Vagina (tissue), 2 donors: ENCODE measurements around the gene AKR1C2. TPM values are rescaled to one million over a fixed set of nuclear protein-coding genes. Genes with fewer than 3 reads are reported as not detected.
"Not testable (repeated sequence)": the region's sequence is repeated elsewhere in the genome, so short reads cannot be mapped to it uniquely, and the experiment has no call there.

Experiments used
- DNase-seq, 2 donors: peaks; one replicate each; pipeline ENCODE4 v3.0.0-alpha.2; 2017; ENCODE audit errors: extremely low spot score in 2 of 2
- H3K27ac ChIP-seq: fragments of 200-600 bp; sonication (generic); one replicate; pipeline ENCODE4 v1.5.1; 2019
- H3K27me3 ChIP-seq: fragments of 200-600 bp; sonication (generic); one replicate; pipeline ENCODE4 v1.5.1; 2019
- H3K36me3 ChIP-seq, 2 donors: fragments of 200-600 bp; sonication (generic); one replicate each; pipeline ENCODE4 v1.5.1; 2017 to 2019
- H3K4me1 ChIP-seq: fragments of 200-600 bp; sonication (generic); one replicate; pipeline ENCODE4 v1.5.1; 2019
- H3K4me3 ChIP-seq, 2 donors: fragments of 200-600 bp; sonication (generic); 1 replicate in 1 of 2; 2 replicates in 1 of 2; pipeline ENCODE4 v1.5.1; 2016 to 2019
- H3K9me3 ChIP-seq: fragments of 200-600 bp; sonication (generic); one replicate; pipeline ENCODE4 v1.5.1; 2019
- POLR2A ChIP-seq, 2 donors: fragments of 450-650 bp; IDR thresholded peaks; one replicate each; pipeline ENCODE4 v1.6.1; 2017; ENCODE audit warnings: antibody characterized with exemption in 2 of 2, mild to moderate bottlenecking in 2 of 2, moderate library complexity in 2 of 2
- POLR2AphosphoS5 ChIP-seq, 2 donors: sonication (generic); formaldehyde crosslinking; IDR thresholded peaks; one replicate each; pipeline ENCODE4 v1.9.0; 2017; ENCODE audit warnings: antibody characterized with exemption in 2 of 2, mild to moderate bottlenecking in 2 of 2, low read depth in 1 of 2; ENCODE audit not compliant: insufficient read depth in 1 of 2
- intact Hi-C: fragments of 100-400 bp; cut with DNase I; formaldehyde crosslinking; loops from one replicate; pipeline ENCODE4 v1.15.1; 2023
- total RNA-seq: library from RNA; depleted of rRNA; stranded (reverse); fragments of >200 nt; gene quantifications from one replicate; pipeline ENCODE4 v1.2.3, GENCODE V29; 2016
- TF ChIP-seq, protein P1 (sequence below), 3 experiments: fragments of 450-650 bp in 2 of 3; fragments of 200-600 bp in 1 of 3; sonication (generic) in 1 of 3; IDR thresholded peaks; one replicate each; pipeline ENCODE4 v1.5.1; 2017 to 2019; ENCODE audit warnings: antibody characterized with exemption in 3 of 3, mild to moderate bottlenecking in 2 of 3, moderate library complexity in 2 of 3

The AKR1C2 gene
- total RNA-seq, 1 donor from 2014 or later: 104 TPM

DNA sequence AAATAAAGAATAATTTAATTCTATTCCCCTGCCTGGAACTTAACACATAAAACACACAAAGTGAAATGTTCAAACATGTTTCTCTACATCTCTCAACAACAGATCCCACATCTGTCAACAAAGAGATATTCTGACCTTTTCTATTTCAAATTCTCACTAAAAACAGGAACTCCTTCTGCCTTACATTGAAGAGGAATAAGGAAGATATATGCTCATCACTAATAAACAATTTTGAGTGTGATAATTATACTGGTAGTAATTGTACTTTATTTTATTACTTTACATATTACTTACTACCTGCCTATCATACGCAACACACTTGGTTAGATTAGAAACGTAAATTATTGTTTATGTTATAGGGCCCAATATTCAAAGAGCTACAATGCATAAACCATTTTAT, 13.4 kb downstream of the AKR1C2 start:
- Histone ChIP-seq H3K4me1 (no peaks in the 10 kb centered on the region), H3K36me3 (no peaks in the 10 kb centered on the region), H3K9me3 (no peaks in the 10 kb centered on the region), H3K27me3 (no peaks in the 10 kb centered on the region), H3K4me3 (no peak overlapping the region), H3K27ac (no peak overlapping the region)
- intact Hi-C loops: no loop called here
- no peak for DNase-seq
- TF ChIP-seq POLR2AphosphoS5 (IDR thresholded peaks at IDR 0.05; ENCODE audit: insufficient read depth in 1 of 2, low read depth in 1 of 2) (no peak), POLR2A (IDR thresholded peaks at IDR 0.05) (no peak)

- H3K36me3 ChIP-seq, DNase-seq, H3K4me3 ChIP-seq, H3K27ac ChIP-seq, H3K4me1 ChIP-seq, H3K9me3 ChIP-seq, H3K27me3 ChIP-seq, intact Hi-C loops: not testable (repeated sequence)
These were observed 15.5 kb downstream of the AKR1C2 start for GRCh38 chr10:4988000-4988641.

DNA sequence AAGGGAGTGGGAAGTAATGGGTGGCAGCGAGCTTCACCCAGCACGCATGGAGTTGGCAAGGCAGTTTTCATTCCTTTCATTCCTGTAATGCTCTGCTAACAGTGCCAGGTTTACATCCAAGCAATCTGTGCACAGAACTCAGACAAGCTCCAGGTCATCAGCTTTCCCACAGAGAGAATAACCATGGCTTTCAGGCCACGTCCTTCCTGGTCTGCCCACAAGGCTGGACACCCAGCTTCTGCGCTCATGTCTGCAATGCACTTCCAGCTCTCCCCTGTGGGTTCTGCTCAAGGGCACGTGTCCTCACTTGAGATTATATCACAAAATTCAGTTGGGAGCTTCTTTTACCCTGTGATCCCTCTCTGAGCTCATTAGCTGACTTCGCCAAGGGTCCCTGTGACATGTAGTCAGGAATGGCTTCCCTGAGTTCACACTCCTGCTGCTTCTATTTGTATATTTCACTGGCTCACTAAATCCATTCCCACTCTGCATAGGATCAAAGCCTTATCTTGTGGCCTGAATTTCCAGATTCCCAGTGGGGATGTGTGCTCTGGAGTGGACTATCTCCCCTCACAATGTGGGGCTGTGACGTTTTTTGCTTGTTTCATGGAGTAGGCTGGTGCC, 18.6 kb downstream of the AKR1C2 start:
- no peaks in the 10 kb centered on the region for H3K27me3 ChIP-seq
- intact Hi-C loops: no loop called here
- TF ChIP-seq, protein P1, sequence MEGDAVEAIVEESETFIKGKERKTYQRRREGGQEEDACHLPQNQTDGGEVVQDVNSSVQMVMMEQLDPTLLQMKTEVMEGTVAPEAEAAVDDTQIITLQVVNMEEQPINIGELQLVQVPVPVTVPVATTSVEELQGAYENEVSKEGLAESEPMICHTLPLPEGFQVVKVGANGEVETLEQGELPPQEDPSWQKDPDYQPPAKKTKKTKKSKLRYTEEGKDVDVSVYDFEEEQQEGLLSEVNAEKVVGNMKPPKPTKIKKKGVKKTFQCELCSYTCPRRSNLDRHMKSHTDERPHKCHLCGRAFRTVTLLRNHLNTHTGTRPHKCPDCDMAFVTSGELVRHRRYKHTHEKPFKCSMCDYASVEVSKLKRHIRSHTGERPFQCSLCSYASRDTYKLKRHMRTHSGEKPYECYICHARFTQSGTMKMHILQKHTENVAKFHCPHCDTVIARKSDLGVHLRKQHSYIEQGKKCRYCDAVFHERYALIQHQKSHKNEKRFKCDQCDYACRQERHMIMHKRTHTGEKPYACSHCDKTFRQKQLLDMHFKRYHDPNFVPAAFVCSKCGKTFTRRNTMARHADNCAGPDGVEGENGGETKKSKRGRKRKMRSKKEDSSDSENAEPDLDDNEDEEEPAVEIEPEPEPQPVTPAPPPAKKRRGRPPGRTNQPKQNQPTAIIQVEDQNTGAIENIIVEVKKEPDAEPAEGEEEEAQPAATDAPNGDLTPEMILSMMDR (IDR thresholded peaks at IDR 0.05): no peak
- no peak for TF ChIP-seq POLR2A (IDR thresholded peaks at IDR 0.05)
- H3K4me1 ChIP-seq: peaks cover 10% of the 10 kb centered on the region
- no peak for DNase-seq
- H3K4me3 ChIP-seq: no peak overlapping the region
- no peaks in the 10 kb centered on the region for H3K36me3 ChIP-seq
- no peaks in the 10 kb centered on the region for H3K9me3 ChIP-seq
- no peak overlapping the region for H3K27ac ChIP-seq

- H3K36me3 ChIP-seq: no peaks in the 10 kb centered on the region
- no peak overlapping the region for H3K27ac ChIP-seq
- no peak for DNase-seq
- no peaks in the 10 kb centered on the region for H3K27me3 ChIP-seq
- TF ChIP-seq POLR2A (IDR thresholded peaks at IDR 0.05) (no peak), POLR2AphosphoS5 (IDR thresholded peaks at IDR 0.05; ENCODE audit: insufficient read depth in 1 of 2, low read depth in 1 of 2) (no peak)
- TF ChIP-seq, protein P1 (IDR thresholded peaks at IDR 0.05): no peak
- intact Hi-C loops: no loop called here
- no peaks in the 10 kb centered on the region for H3K9me3 ChIP-seq
- no peak overlapping the region for H3K4me3 ChIP-seq
- peaks cover 10% of the 10 kb centered on the region for H3K4me1 ChIP-seq
These were observed 19.4 kb downstream of the AKR1C2 start for GRCh38 chr10:4984223-4984622.

- no peaks in the 10 kb centered on the region for H3K9me3 ChIP-seq
- DNase-seq: no peak
- no peaks in the 10 kb centered on the region for H3K27me3 ChIP-seq
- H3K4me3 ChIP-seq: no peak overlapping the region
- H3K36me3 ChIP-seq: peaks cover 0 to 4% of the 10 kb centered on the region in 2 donors
- H3K4me1 ChIP-seq: peaks cover 10% of the 10 kb centered on the region
- intact Hi-C loops: no loop called here
- H3K27ac ChIP-seq: no peak overlapping the region
- TF ChIP-seq, protein P1 (IDR thresholded peaks at IDR 0.05): no peak
- TF ChIP-seq POLR2A (IDR thresholded peaks at IDR 0.05): no peak
- no peak for TF ChIP-seq POLR2AphosphoS5 (IDR thresholded peaks at IDR 0.05; ENCODE audit: insufficient read depth in 1 of 2, low read depth in 1 of 2)
These were observed 19.9 kb downstream of the AKR1C2 start for GRCh38 chr10:4983615-4984216.

- intact Hi-C loops: no loop called here
- no peak overlapping the region for H3K4me3 ChIP-seq
- peaks cover 0 to 4% of the 10 kb centered on the region in 2 donors for H3K36me3 ChIP-seq
- TF ChIP-seq POLR2A (IDR thresholded peaks at IDR 0.05) (no peak), POLR2AphosphoS5 (IDR thresholded peaks at IDR 0.05; ENCODE audit: insufficient read depth in 1 of 2, low read depth in 1 of 2) (no peak)
- TF ChIP-seq, protein P1 (IDR thresholded peaks at IDR 0.05): no peak
- H3K27me3 ChIP-seq: no peaks in the 10 kb centered on the region
- H3K4me1 ChIP-seq: peaks cover 10% of the 10 kb centered on the region
- DNase-seq: no peak
- no peaks in the 10 kb centered on the region for H3K9me3 ChIP-seq
- no peak overlapping the region for H3K27ac ChIP-seq
These were observed 20.9 kb downstream of the AKR1C2 start for GRCh38 chr10:4982764-4983226.
